Fibroblast of skin of left biceps (primary cell): Measurements from ENCODE around the gene RBMS2.
"Not testable (repeated sequence)": the region's sequence is repeated elsewhere in the genome, so short reads cannot be mapped to it uniquely, and the experiment has no call there.

Experiments used
- DNase-seq, 2 experiments: peaks; one replicate each; pipeline ENCODE4 v3.0.0-alpha.2; 2013; ENCODE audit warnings: low read depth in 2 of 2

Gene RBMS2

GRCh38 chr12:56517854-56518253, 3.8 kb upstream of the RBMS2 start:
- DNase-seq: no peak

GRCh38 chr12:56518570-56518969, 3.0 kb upstream of the RBMS2 start:
- DNase-seq: no peak

- DNase-seq: no peak
These were observed 1.6 kb upstream of the RBMS2 start for GRCh38 chr12:56520048-56520447.

GRCh38 chr12:56520506-56520905, 1.1 kb upstream of the RBMS2 start:
- DNase-seq: no peak

- DNase-seq: no peak
These were observed 421 bp upstream of the RBMS2 start for GRCh38 chr12:56521209-56521589.

- DNase-seq: peak in 1 of 2 experiments; percentile 19
These were observed 982 bp downstream of the RBMS2 start for GRCh38 chr12:56522411-56523193.

- DNase-seq: peak in 1 of 2 experiments; percentile 37
These were observed 7.2 kb downstream of the RBMS2 start for GRCh38 chr12:56528846-56529245.

GRCh38 chr12:56529656-56530055, 8.0 kb downstream of the RBMS2 start:
- no peak for DNase-seq

GRCh38 chr12:56530390-56531055, 8.9 kb downstream of the RBMS2 start:
- DNase-seq: no peak

GRCh38 chr12:56537546-56537945, 15.9 kb downstream of the RBMS2 start:
- DNase-seq: no peak

- DNase-seq: no peak
These were observed 20.0 kb downstream of the RBMS2 start for GRCh38 chr12:56541631-56542030.

GRCh38 chr12:56542164-56542563, 20.5 kb downstream of the RBMS2 start:
- no peak for DNase-seq

GRCh38 chr12:56545023-56545604, 23.5 kb downstream of the RBMS2 start:
- no peak for DNase-seq

GRCh38 chr12:56546680-56547079, 25.1 kb downstream of the RBMS2 start:
- DNase-seq: no peak

GRCh38 chr12:56551070-56551469, 29.4 kb downstream of the RBMS2 start:
- DNase-seq: no peak

GRCh38 chr12:56565510-56566101, 44.0 kb downstream of the RBMS2 start:
- DNase-seq: peak; percentile 15 to 31

GRCh38 chr12:56568146-56568545, 46.5 kb downstream of the RBMS2 start:
- no peak for DNase-seq

- DNase-seq: no peak
These were observed 49.5 kb downstream of the RBMS2 start for GRCh38 chr12:56571121-56571520.

- no peak for DNase-seq
These were observed 50.7 kb downstream of the RBMS2 start for GRCh38 chr12:56572288-56572687.

GRCh38 chr12:56574210-56574609, 52.6 kb downstream of the RBMS2 start:
- no peak for DNase-seq

- not testable (repeated sequence) for DNase-seq
These were observed 55.6 kb downstream of the RBMS2 start for GRCh38 chr12:56577248-56577647.

GRCh38 chr12:56578983-56579546, 57.4 kb downstream of the RBMS2 start:
- no peak for DNase-seq
